K562 (cell line): ENCODE results near the gene RSPH10B. TPM values are rescaled to one million over a fixed set of nuclear protein-coding genes. Genes with fewer than 3 reads are reported as not detected.

Experiments used
- ARID1B ChIP-seq: fragments of 450-650 bp; IDR thresholded peaks from 2 replicates; pipeline ENCODE4 v1.6.1; 2016; ENCODE audit warnings: antibody characterized with exemption, mild to moderate bottlenecking, inconsistent platforms
- CBX3 ChIP-seq, 2 experiments: IDR thresholded peaks; 1 replicate in 1 of 2; 2 replicates in 1 of 2; pipeline ENCODE4 v1.6.1; 2012; ENCODE audit warnings: inconsistent platforms in 2 of 2, low read length in 2 of 2, borderline replicate concordance in 1 of 2, control low read depth in 1 of 2
- CHD1 ChIP-seq: fragments of 200-600 bp; sonication (generic); IDR thresholded peaks from one replicate; pipeline ENCODE4 v1.6.1; 2012; ENCODE audit warnings: mild to moderate bottlenecking, moderate library complexity, low read length, inconsistent platforms
- CHD4 ChIP-seq: fragments of 200-600 bp; sonication (generic); IDR thresholded peaks from 3 replicates; pipeline ENCODE4 v1.6.1; 2012; ENCODE audit warnings: low read depth, mild to moderate bottlenecking, mixed read lengths, low read length, inconsistent platforms; ENCODE audit not compliant: insufficient read depth, insufficient replicate concordance, poor library complexity, severe bottlenecking
- CREB3L1 ChIP-seq: fragments of 450-650 bp; IDR thresholded peaks from 2 replicates; pipeline ENCODE4 v1.6.1; 2014; ENCODE audit warnings: low read depth, mild to moderate bottlenecking, moderate library complexity, borderline replicate concordance
- DPF2 ChIP-seq: fragments of 450-650 bp; IDR thresholded peaks from 2 replicates; pipeline ENCODE4 v1.6.1; 2016
- ESRRA ChIP-seq: fragments of 450-650 bp; IDR thresholded peaks from 2 replicates; pipeline ENCODE4 v1.6.1; 2014; ENCODE audit warnings: low read depth, mild to moderate bottlenecking, moderate library complexity, borderline replicate concordance
- ETV6 ChIP-seq, 3 experiments: fragments of 150-350 bp in 1 of 3; sonication (generic) in 1 of 3; formaldehyde crosslinking in 1 of 3; IDR thresholded peaks; 2 replicates each; pipeline versions ENCODE4 v1.6.1 to v1.8.0; 2014 to 2022; ENCODE audit warnings: borderline replicate concordance in 2 of 3, low read depth in 2 of 3, antibody characterized with exemption in 1 of 3, low read length in 1 of 3, mild to moderate bottlenecking in 1 of 3, missing genetic modification reagents in 1 of 3
- HEY1 ChIP-seq: fragments of 250-450 bp; sonication (Bioruptor Pico); IDR thresholded peaks from 2 replicates; pipeline ENCODE4 v1.5.0; 2020; ENCODE audit warnings: mild to moderate bottlenecking, moderate library complexity, borderline replicate concordance
- HNRNPK ChIP-seq: fragments of 200-400 bp; formaldehyde crosslinking; IDR thresholded peaks from one replicate; pipeline ENCODE4 v1.6.1; 2018; ENCODE audit warnings: mild to moderate bottlenecking, low read depth, low read length; ENCODE audit not compliant: poor library complexity, severe bottlenecking
- MXD1 ChIP-seq: fragments of 250-450 bp; sonication (Bioruptor Pico); IDR thresholded peaks from 2 replicates; pipeline ENCODE4 v1.8.0; 2021; ENCODE audit warnings: borderline replicate concordance, mild to moderate bottlenecking, moderate library complexity; ENCODE audit not compliant: poor library complexity, severe bottlenecking
- RERE ChIP-seq: sonication (generic); formaldehyde crosslinking; IDR thresholded peaks from 2 replicates; pipeline ENCODE4 v1.8.0; 2023; ENCODE audit warnings: missing genetic modification reagents, mild to moderate bottlenecking, borderline replicate concordance
- U2AF2 ChIP-seq: fragments of 200-400 bp; formaldehyde crosslinking; optimal IDR thresholded peaks from 2 replicates; pipeline ENCODE3; 2017; ENCODE audit warnings: low read depth, mild to moderate bottlenecking, low read length
- ZKSCAN1 ChIP-seq: fragments of 150-350 bp; IDR thresholded peaks from 2 replicates; pipeline ENCODE4 v1.6.1; 2016; ENCODE audit warnings: low read depth, low read length
- polyA plus RNA-seq, 8 experiments: library from polyadenylated mRNA; depleted of rRNA in 4 of 8; stranded (reverse) in 5 of 8; unstranded in 3 of 8; fragments of >200 nt; fragmentation: Nextera tagmentation in 2 of 8; fragmentation: Illumina TruSeq in 1 of 8; extraction: Ambion mirVana in 2 of 8; extraction: Trizol in 1 of 8; gene quantifications; 2 replicates each; pipeline versions ENCODE4 v1.2.1 to v1.2.3, GENCODE V29; 2011 to 2014; ENCODE audit warnings: inconsistent platforms in 1 of 8, missing spikeins in 1 of 8
- total RNA-seq, 7 experiments: library from RNA; depleted of rRNA in 6 of 7; stranded (reverse); fragments of >200 nt in 6 of 7; fragmentation: Illumina TruSeq in 2 of 7; extraction: Trizol in 2 of 7; gene quantifications; 2 replicates each; pipeline versions ENCODE4 v1.2.1 to v1.2.3, GENCODE V29; 2011 to 2021; ENCODE audit warnings: low replicate concordance in 1 of 7
- TF ChIP-seq, protein P1 (sequence below): conservative IDR thresholded peaks from 2 replicates; pipeline ENCODE4 v1.6.1; 2011; ENCODE audit warnings: low read depth, mild to moderate bottlenecking, low read length; ENCODE audit not compliant: control insufficient read depth

The RSPH10B gene
- total and polyA plus RNA-seq, 9 of the 15 experiments (the other 6 are each of a cell fraction or from before 2014, with no cell fraction given): 0.01 to 0.09 TPM; not detected in 7

DNA sequence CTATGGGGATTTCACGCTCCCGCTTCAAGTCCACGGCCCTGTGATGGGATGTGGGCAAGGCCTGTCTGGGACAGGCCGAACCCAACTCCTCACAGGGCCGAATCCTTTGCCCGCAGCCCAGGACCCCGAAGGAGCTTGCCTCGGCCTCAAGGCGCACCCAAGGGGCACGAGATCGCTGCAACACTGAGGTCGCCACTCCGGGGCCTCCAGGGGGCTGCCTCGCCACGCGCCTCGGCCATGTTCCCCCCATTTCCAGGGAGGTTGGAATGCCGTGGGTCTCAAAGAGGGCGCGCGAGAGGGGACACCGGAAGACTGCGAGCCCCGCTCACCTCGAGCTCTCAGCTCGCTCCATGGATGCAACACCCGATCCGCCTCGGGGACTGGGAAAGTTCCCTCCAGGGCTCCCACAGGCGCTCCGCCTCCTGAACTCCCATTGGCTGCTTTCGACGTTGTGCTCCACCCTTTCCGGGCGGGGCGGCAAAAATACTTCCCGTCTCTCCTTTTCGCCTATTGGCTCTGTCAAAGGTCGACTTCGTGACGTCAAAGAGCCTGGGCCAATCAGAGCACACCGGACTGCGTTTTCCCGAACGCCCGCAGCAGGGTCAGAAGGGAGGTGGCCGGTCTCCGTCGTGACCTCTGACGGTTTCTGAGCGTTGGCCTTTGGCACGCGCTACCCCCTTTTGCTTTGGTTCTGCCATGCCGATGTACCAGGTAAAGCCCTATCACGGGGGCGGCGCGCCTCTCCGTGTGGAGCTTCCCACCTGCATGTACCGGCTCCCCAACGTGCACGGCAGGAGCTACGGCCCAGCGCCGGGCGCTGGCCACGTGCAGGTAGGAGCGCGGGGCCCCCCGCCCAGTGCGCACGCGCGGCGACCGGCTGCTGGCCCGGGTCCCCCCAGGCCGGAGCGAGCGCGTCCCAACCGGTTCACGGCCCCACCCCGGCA is 38.5 kb upstream of the RSPH10B start, which contains the start of the genes AIMP2 and PMS2 (continued):
- TF ChIP-seq RERE (CRISPR knock-in tag): no peak; the same call in 1 of the 2 replicates
- peak; percentile 96 for TF ChIP-seq MXD1 (CRISPR knock-in tag)
- TF ChIP-seq CREB3L1: peak; percentile 94
- TF ChIP-seq ZKSCAN1: no peak
- no peak for TF ChIP-seq HNRNPK
- TF ChIP-seq CBX3 (IDR thresholded peaks at IDR 0.05; ENCODE audit: borderline replicate concordance in 1 of 2, low read length in 2 of 2): peak in 1 of 2 experiments; percentile 85; a peak in 1 of 3 replicates
- TF ChIP-seq ARID1B: no peak; the same call in 1 of the 2 replicates
- TF ChIP-seq, protein P1, sequence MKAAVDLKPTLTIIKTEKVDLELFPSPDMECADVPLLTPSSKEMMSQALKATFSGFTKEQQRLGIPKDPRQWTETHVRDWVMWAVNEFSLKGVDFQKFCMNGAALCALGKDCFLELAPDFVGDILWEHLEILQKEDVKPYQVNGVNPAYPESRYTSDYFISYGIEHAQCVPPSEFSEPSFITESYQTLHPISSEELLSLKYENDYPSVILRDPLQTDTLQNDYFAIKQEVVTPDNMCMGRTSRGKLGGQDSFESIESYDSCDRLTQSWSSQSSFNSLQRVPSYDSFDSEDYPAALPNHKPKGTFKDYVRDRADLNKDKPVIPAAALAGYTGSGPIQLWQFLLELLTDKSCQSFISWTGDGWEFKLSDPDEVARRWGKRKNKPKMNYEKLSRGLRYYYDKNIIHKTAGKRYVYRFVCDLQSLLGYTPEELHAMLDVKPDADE: peak; percentile 21; the same call in 1 of the 2 replicates
- TF ChIP-seq HEY1: no peak
- no peak for TF ChIP-seq CHD4
- TF ChIP-seq CHD1: peak; percentile 76
- TF ChIP-seq ETV6 (IDR thresholded peaks at IDR 0.05; ENCODE audit: borderline replicate concordance in 1 of 2, low read depth in 2 of 2, low read length in 1 of 2): no peak
- 0 out of 2 replicates have a peak, but pooled peaks have one; percentile 86 for TF ChIP-seq ETV6 (CRISPR knock-in tag; IDR thresholded peaks at IDR 0.05; ENCODE audit: borderline replicate concordance)
- TF ChIP-seq ESRRA: peak; percentile 97
- TF ChIP-seq DPF2: no peak
- TF ChIP-seq U2AF2: no peak
